ENCODE measurements around the gene NME8. TPM values are rescaled to one million over a fixed set of nuclear protein-coding genes. Genes with fewer than 3 reads are reported as not detected.

The NME8 gene
- total RNA-seq, 1 donor from 2014 or later = 9.0 TPM

DNA sequence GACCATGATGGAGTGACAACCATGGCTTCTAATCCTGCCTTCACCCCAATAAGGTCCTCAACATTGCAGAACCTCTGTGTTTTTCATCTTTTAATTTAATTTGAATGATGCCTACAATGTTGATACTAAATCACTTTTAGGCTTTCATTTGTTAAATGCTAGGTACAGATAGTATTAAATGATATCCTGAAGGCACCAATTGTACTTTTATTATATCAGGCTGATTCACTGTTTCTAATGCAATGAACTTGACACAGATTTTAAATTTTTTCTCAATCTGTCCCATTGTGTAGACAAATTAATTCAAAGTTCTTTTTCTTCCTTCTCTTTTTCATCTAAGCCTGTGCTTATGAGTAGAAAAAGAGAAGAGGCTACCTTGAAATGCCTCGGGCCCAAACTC, 77.2 kb downstream of the NME8 start:
- Histone ChIP-seq H3K79me2 (ENCODE audit: low read depth) (no peaks in the 10 kb centered on the region), H3K4me1 (no peaks in the 10 kb centered on the region), H3K27me3 (peaks cover 8% of the 10 kb centered on the region), H3F3A (ENCODE audit: low read depth) (no peaks in the 10 kb centered on the region), H3K36me3 (no peaks in the 10 kb centered on the region), H2AFZ (replicated peaks) (no peak overlapping the region), H4K20me1 (ENCODE audit: low read depth) (no peaks in the 10 kb centered on the region), H3K4me3 (no peak overlapping the region), H3K9me3 (ENCODE audit: low read depth) (peaks cover 9% of the 10 kb centered on the region), H3K9ac (no peak overlapping the region), H3K4me2 (no peak overlapping the region), H3K27ac (no peak overlapping the region)
- peaks cover 11% of the 10 kb centered on the region for H3K9me3 Mint-ChIP-seq
- no peak for TF ChIP-seq EZH2 (IDR thresholded peaks at IDR 0.05)
- no peak overlapping the region for H3K4me3 Mint-ChIP-seq
- peaks cover 6% of the 10 kb centered on the region for H3K27me3 Mint-ChIP-seq (ENCODE audit: insufficient read depth, low read depth)
- no peak for DNase-seq (ENCODE audit: low spot score)
- H3K27ac Mint-ChIP-seq = no peak overlapping the region
- peaks cover 1% of the 10 kb centered on the region for H3K36me3 Mint-ChIP-seq
- peaks cover 5% of the 10 kb centered on the region for H3K4me1 Mint-ChIP-seq

DNA sequence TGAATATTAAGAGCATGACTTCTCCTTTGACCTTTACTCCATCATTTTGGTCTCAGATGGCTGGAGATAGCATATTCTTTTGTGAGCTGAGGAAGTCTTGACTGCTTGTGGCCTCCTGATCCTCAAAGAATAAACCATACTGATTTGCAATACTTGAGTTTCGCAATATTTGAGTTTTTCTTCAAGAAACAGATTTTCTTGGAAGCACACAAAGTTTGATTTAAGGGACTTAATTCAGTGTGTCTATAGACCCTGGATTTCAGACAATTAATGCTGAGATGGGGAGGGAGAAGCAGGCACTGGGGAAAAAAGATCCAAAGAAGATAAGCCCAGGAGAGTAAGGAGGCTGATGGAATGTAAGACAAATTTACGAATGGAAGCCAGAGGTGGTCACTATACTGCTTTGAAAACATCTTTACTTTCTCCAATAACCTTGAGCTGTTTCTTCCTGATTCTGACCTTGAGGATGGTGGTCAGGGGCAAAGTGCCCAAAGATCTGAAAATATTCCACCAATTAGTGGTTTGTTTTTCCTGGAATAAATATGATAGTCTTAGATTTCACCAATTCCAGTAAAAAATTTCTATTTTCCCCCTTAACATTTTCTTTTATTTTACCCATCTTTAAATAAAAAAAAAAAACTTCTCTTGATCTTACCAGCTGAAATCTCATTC, 79.5 kb downstream of the NME8 start:
- peaks cover 9% of the 10 kb centered on the region for H3K9me3 ChIP-seq (ENCODE audit: low read depth)
- no peak overlapping the region for H2AFZ ChIP-seq (replicated peaks)
- Mint-ChIP-seq H3K9me3 (peaks cover 11% of the 10 kb centered on the region), H3K36me3 (peaks cover 1% of the 10 kb centered on the region), H3K4me1 (peaks cover 4% of the 10 kb centered on the region), H3K27ac (no peak overlapping the region), H3K4me3 (no peak overlapping the region), H3K27me3 (ENCODE audit: insufficient read depth, low read depth) (peaks cover 4% of the 10 kb centered on the region)
- TF ChIP-seq EZH2 (IDR thresholded peaks at IDR 0.05) (no peak), EZH2phosphoT487 (IDR thresholded peaks at IDR 0.05) (no peak)
- TF ChIP-seq, protein P1, sequence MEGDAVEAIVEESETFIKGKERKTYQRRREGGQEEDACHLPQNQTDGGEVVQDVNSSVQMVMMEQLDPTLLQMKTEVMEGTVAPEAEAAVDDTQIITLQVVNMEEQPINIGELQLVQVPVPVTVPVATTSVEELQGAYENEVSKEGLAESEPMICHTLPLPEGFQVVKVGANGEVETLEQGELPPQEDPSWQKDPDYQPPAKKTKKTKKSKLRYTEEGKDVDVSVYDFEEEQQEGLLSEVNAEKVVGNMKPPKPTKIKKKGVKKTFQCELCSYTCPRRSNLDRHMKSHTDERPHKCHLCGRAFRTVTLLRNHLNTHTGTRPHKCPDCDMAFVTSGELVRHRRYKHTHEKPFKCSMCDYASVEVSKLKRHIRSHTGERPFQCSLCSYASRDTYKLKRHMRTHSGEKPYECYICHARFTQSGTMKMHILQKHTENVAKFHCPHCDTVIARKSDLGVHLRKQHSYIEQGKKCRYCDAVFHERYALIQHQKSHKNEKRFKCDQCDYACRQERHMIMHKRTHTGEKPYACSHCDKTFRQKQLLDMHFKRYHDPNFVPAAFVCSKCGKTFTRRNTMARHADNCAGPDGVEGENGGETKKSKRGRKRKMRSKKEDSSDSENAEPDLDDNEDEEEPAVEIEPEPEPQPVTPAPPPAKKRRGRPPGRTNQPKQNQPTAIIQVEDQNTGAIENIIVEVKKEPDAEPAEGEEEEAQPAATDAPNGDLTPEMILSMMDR (IDR thresholded peaks at IDR 0.05) = no peak
- no peaks in the 10 kb centered on the region for H4K20me1 ChIP-seq (ENCODE audit: low read depth)
- no peak overlapping the region for H3K9ac ChIP-seq
- no peak overlapping the region for H3K4me3 ChIP-seq
- DNase-seq (ENCODE audit: low spot score) = no peak
- no peaks in the 10 kb centered on the region for H3F3A ChIP-seq (ENCODE audit: low read depth)
- H3K4me1 ChIP-seq = no peaks in the 10 kb centered on the region
- H3K79me2 ChIP-seq (ENCODE audit: low read depth) = no peaks in the 10 kb centered on the region
- no peaks in the 10 kb centered on the region for H3K27me3 ChIP-seq
- H3K36me3 ChIP-seq = no peaks in the 10 kb centered on the region
- H3K27ac ChIP-seq = no peak overlapping the region
- H3K4me2 ChIP-seq = no peak overlapping the region

DNA sequence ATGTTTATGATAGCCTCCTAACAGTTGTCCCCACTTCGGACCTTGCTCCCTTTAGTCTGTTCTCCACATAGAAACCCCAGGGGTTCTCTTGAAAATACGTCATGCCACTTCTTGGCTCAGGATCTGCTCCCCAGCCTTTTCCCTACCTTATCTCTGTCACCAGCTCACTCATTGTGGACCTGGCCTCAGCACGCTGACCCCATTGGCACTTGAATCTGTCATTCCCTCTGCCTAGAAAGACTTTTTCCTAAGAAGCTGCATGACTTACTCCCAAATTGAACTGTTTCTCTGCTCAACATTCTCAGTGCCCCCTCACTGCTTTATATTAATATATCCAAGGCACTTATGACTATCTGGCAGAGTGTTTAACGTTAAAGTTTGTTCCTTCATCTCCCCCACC, 80.5 kb downstream of the NME8 start:
- no peaks in the 10 kb centered on the region for H3K4me1 ChIP-seq
- no peaks in the 10 kb centered on the region for H4K20me1 ChIP-seq (ENCODE audit: low read depth)
- no peaks in the 10 kb centered on the region for H3K36me3 ChIP-seq
- no peak overlapping the region for H3K4me3 ChIP-seq
- no peaks in the 10 kb centered on the region for H3K79me2 ChIP-seq (ENCODE audit: low read depth)
- no peak overlapping the region for H3K9ac ChIP-seq
- H3F3A ChIP-seq (ENCODE audit: low read depth) = no peaks in the 10 kb centered on the region
- H3K27me3 ChIP-seq = no peaks in the 10 kb centered on the region
- no peak overlapping the region for H2AFZ ChIP-seq (replicated peaks)
- Mint-ChIP-seq H3K27me3 (ENCODE audit: insufficient read depth, low read depth) (peaks cover 4% of the 10 kb centered on the region), H3K27ac (no peak overlapping the region), H3K36me3 (peaks cover 1% of the 10 kb centered on the region), H3K9me3 (peaks cover 11% of the 10 kb centered on the region), H3K4me1 (peaks cover 4% of the 10 kb centered on the region), H3K4me3 (no peak overlapping the region)
- H3K4me2 ChIP-seq = no peak overlapping the region
- no peak overlapping the region for H3K27ac ChIP-seq
- no peak for DNase-seq (ENCODE audit: low spot score)
- TF ChIP-seq EZH2phosphoT487 (IDR thresholded peaks at IDR 0.05) (no peak), EZH2 (IDR thresholded peaks at IDR 0.05) (no peak)
- TF ChIP-seq, protein P1 (IDR thresholded peaks at IDR 0.05) = no peak
- H3K9me3 ChIP-seq (ENCODE audit: low read depth) = peaks cover 9% of the 10 kb centered on the region

DNA sequence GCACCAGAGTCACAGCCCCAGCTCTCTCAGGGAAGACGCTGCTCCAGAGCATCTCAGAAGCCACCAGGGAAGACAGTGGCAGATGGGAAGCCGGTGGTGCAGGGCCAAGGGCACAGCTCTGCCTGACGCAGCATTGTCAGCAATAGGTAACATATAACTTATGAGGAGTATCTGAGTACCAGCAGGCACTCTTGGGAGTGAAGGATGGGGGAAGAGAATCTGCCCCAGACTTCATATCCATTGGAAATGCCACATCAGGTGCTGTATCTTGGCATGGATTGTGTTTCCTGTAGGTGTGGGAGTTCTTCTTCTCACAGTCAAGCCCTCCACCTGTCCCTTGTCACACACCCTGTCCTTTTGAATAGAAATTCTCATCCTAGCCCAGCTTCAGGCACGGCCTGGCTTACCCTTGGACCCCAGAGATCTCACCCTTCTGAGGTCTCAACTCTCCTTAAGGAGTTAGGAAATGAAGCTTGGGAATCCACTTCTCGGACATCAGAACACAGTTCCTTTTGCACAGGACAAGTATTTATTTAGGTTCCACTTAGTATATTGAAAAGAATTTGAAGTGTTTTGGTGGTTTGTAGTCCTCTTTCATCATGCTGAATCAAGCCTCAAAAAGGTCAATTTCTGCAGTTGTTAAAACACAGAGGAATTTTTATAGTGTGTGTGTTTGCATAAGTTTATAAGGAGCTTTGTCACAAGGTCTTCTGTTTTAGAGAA, 82.0 kb downstream of the NME8 start:
- Histone ChIP-seq H3K9ac (no peak overlapping the region), H3K27ac (no peak overlapping the region), H3K79me2 (ENCODE audit: low read depth) (no peaks in the 10 kb centered on the region), H3K4me2 (no peak overlapping the region), H2AFZ (replicated peaks) (no peak overlapping the region), H3K4me3 (no peak overlapping the region), H3K27me3 (no peaks in the 10 kb centered on the region), H3K36me3 (no peaks in the 10 kb centered on the region), H3K4me1 (no peaks in the 10 kb centered on the region), H4K20me1 (ENCODE audit: low read depth) (no peaks in the 10 kb centered on the region), H3K9me3 (ENCODE audit: low read depth) (peaks cover 6% of the 10 kb centered on the region), H3F3A (ENCODE audit: low read depth) (no peaks in the 10 kb centered on the region)
- H3K27ac Mint-ChIP-seq = no peak overlapping the region
- no peak overlapping the region for H3K4me3 Mint-ChIP-seq
- peaks cover 4% of the 10 kb centered on the region for H3K4me1 Mint-ChIP-seq
- no peak for DNase-seq (ENCODE audit: low spot score)
- H3K27me3 Mint-ChIP-seq (ENCODE audit: insufficient read depth, low read depth) = peaks cover 4% of the 10 kb centered on the region
- peaks cover 9% of the 10 kb centered on the region for H3K9me3 Mint-ChIP-seq
- no peak for TF ChIP-seq EZH2phosphoT487 (IDR thresholded peaks at IDR 0.05)
- TF ChIP-seq, protein P1 (IDR thresholded peaks at IDR 0.05) = no peak
- H3K36me3 Mint-ChIP-seq = peaks cover 1% of the 10 kb centered on the region
